Measurements from ENCODE around the gene NOC2L. TPM values are rescaled to one million over a fixed set of nuclear protein-coding genes. Genes with fewer than 3 reads are reported as not detected.
A peak's percentile ranks its signal among the peaks of the same experiment; 100 is the strongest.

NOC2L gene
- total RNA-seq, 1 donor from 2014 or later = 69.8 TPM

DNA sequence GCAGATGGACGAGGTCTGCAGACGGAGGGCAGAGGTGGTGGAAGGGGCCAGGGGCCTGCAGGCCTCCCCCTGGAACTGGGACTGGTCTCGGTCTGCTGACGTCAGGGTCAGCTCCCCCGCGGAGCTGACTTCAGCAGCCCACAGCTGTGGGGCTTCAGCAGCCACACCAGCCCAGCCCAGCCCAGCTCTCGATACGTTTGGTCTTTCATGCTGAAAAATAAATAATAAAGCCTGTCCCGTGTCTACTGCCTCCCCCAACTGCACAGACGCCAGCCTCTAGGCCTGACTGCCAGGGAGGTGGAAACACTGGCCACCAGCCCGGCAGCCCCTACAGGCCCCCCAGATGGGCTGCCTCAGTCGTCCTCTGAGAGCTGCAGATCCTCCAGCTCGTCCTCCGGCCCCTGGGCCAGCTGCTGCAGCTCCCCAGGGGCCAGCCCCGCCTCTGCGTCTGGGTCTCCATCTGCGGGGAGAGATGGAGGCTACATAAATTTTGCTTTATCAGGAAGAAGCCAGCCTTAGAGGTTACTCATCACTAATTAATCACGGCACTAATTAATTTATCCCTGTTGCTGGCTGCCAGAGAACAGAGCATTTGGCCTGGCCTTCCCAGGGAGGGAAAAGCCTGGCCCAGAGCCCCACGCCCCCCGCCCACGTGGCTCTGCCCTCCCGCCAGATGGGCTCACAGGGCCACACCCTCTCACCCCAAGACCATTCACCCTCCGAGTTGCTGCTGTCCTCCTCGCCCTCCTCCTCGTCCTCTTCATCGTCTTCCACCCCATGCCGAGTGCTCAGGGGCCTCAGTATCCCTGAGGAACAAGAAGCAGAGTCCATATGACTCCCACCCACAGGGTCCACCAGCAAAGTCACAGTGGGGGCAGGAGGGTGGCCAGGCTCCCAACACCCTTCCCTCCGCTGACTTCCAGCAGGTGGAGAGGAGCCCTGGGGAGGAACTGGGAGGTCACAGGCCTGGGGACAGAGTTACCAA is 14.4 kb downstream of the NOC2L start:
- no peak for DNase-seq (ENCODE audit: low spot score in 2 of 2, unreplicated experiment in 2 of 2)

DNA sequence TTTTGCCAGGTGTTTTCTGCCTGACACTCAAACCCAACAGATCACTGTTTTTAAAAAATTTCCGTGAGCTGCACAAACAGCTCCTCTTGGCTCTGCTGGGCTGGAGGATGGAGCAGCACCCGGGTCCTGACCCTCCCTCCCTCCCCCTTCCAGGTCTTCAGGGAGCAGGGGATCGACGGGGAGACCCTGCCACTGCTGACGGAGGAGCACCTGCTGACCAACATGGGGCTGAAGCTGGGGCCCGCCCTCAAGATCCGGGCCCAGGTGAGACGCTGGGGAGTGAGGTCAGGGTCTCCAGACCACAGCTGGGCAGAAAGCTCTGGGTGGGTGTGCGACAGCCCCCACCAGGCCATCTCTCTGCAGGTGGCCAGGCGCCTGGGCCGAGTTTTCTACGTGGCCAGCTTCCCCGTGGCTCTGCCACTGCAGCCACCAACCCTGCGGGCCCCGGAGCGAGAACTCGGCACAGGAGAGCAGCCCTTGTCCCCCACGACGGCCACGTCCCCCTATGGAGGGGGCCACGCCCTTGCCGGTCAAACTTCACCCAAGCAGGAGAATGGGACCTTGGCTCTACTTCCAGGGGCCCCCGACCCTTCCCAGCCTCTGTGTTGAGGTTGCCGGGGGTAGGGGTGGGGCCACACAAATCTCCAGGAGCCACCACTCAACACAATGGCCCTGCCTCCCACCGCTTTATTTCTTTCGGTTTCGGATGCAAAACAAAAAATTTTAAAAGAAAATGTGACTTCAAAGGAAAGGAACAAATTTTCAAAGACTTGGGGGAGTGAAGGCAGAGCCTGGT is 15.3 kb downstream of the NOC2L start:
- Mint-ChIP-seq H3K4me1 (peaks cover 41% of the 10 kb centered on the region), H3K27ac (peak overlapping the region; percentile 84), H3K9me3 (no peaks in the 10 kb centered on the region), H3K36me3 (peaks cover 15% of the 10 kb centered on the region), H3K4me3 (peak overlapping the region; percentile 44), H3K27me3 (ENCODE audit: low read depth) (no peaks in the 10 kb centered on the region)
- DNase-seq (ENCODE audit: low spot score in 2 of 2, unreplicated experiment in 2 of 2) = no peak
- TF ChIP-seq CTCF (IDR thresholded peaks at IDR 0.05; ENCODE audit: unreplicated experiment) = no peak

More for the DNA sequence above, 14.4 kb downstream of the NOC2L start:
- no peak for TF ChIP-seq CTCF (IDR thresholded peaks at IDR 0.05; ENCODE audit: unreplicated experiment)
- H3K9me3 Mint-ChIP-seq = no peaks in the 10 kb centered on the region
- H3K36me3 Mint-ChIP-seq = peaks cover 21% of the 10 kb centered on the region
- H3K4me1 Mint-ChIP-seq = peaks cover 34% of the 10 kb centered on the region
- H3K27me3 Mint-ChIP-seq (ENCODE audit: low read depth) = no peaks in the 10 kb centered on the region
- H3K27ac Mint-ChIP-seq = peak overlapping the region; percentile 84
- H3K4me3 Mint-ChIP-seq = peak overlapping the region; percentile 22

DNA sequence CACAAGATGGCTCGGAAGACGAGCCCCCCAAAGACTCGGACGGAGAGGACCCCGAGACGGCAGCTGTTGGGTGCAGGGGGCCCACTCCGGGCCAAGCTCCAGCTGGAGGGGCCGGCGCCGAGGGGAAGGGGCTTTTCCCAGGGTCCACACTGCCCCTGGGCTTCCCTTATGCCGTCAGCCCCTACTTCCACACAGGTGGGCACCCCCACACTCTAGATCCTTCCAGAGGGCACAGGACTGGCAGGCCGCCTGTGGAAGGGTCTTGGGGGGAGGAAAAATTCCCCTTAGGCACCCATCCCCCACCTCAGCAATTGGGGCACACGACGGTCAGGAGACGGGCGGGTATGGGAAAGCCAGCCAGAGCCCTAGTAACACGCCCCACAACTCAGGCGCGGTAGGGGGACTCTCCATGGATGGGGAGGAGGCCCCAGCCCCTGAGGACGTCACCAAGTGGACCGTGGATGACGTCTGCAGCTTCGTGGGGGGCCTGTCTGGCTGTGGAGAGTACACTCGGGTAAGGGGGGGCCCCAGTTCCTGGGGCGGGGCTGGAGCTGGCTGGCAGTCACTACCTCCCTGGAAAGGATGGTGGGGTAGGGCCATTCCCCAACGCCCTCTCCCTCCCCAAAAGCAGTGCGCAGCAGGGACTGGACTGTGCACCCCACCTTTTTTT is 16.1 kb downstream of the NOC2L start:
- peaks cover 13% of the 10 kb centered on the region for H3K36me3 Mint-ChIP-seq
- peak overlapping the region; percentile 44 for H3K4me3 Mint-ChIP-seq
- H3K4me1 Mint-ChIP-seq = peaks cover 48% of the 10 kb centered on the region
- no peaks in the 10 kb centered on the region for H3K27me3 Mint-ChIP-seq (ENCODE audit: low read depth)
- no peaks in the 10 kb centered on the region for H3K9me3 Mint-ChIP-seq
- DNase-seq (ENCODE audit: low spot score in 2 of 2, unreplicated experiment in 2 of 2) = no peak
- H3K27ac Mint-ChIP-seq = peak overlapping the region; percentile 66
- no peak for TF ChIP-seq CTCF (IDR thresholded peaks at IDR 0.05; ENCODE audit: unreplicated experiment)

DNA sequence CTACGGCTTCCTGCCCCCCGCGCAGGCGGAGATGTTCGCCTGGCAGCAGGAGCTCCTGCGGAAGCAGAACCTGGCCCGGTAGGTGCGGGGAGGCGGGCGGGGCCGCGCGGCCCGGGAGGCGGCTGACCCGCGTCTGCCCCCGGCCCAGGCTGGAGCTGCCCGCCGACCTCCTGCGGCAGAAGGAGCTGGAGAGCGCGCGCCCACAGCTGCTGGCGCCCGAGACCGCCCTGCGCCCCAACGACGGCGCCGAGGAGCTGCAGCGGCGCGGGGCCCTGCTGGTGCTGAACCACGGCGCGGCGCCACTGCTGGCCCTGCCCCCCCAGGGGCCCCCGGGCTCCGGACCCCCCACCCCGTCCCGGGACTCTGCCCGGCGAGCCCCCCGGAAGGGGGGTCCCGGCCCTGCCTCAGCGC is 16.6 kb downstream of the NOC2L start:
- Mint-ChIP-seq H3K4me1 (peaks cover 53% of the 10 kb centered on the region), H3K36me3 (peaks cover 11% of the 10 kb centered on the region), H3K27ac (no peak overlapping the region), H3K4me3 (no peak overlapping the region), H3K27me3 (ENCODE audit: low read depth) (no peaks in the 10 kb centered on the region), H3K9me3 (no peaks in the 10 kb centered on the region)
- TF ChIP-seq CTCF (IDR thresholded peaks at IDR 0.05; ENCODE audit: unreplicated experiment) = no peak
- DNase-seq (ENCODE audit: low spot score in 2 of 2, unreplicated experiment in 2 of 2) = no peak

- no peaks in the 10 kb centered on the region for H3K9me3 Mint-ChIP-seq
Observed at GRCh38 chr1:941588-942383, 17.3 kb downstream of the NOC2L start.

More at GRCh38 chr1:941588-942383, 17.3 kb downstream of the NOC2L start:
- H3K36me3 Mint-ChIP-seq = peaks cover 6% of the 10 kb centered on the region
- peaks cover 56% of the 10 kb centered on the region for H3K4me1 Mint-ChIP-seq
- no peak for TF ChIP-seq CTCF (IDR thresholded peaks at IDR 0.05; ENCODE audit: unreplicated experiment)
- peak overlapping the region; percentile 84 for H3K27ac Mint-ChIP-seq
- peak overlapping the region; percentile 59 for H3K4me3 Mint-ChIP-seq
- peak; percentile 84 to 86 for DNase-seq (ENCODE audit: low spot score in 2 of 2, unreplicated experiment in 2 of 2)
- no peaks in the 10 kb centered on the region for H3K27me3 Mint-ChIP-seq (ENCODE audit: low read depth)

Data from mesothelial cell of epicardium (in vitro differentiated cells).